Stimulated activated CD8-positive, alpha-beta memory T cell treated with anti-CD3 and anti-CD28 coated beads, Interleukin-12 subunit alpha, Interleukin-12 subunit beta, amount 100 ng/mL, for 4 hours (primary cell): ENCODE results near the gene ZNF292.
"Not testable (repeated sequence)": the region's sequence is repeated elsewhere in the genome, so short reads cannot be mapped to it uniquely, and the experiment has no call there.

Source experiments
- DNase-seq: peaks from one replicate; pipeline ENCODE4 v3.0.0-alpha.2; 2020; ENCODE audit warnings: low read depth

The ZNF292 gene

DNA sequence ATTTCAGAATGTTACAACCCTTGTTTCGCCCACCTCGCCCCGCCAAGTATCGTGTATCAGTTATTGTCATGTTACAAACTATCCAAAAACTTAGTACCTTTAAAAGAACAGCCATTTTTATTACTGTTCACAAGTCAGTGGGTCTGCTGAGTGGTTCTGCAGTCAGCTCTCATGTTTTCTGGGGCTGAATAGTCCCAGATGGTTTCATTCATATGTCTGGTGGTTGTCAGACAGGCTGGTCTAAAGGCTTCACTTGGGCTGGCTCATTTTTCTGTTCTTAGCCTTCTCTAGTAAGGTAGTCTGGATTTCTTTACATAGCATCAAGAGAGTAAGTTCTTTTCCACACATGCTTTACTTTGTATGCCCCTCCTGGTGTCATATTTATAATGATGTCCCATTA is 8.6 kb downstream of the ZNF292 start:
- DNase-seq, result no peak

DNA sequence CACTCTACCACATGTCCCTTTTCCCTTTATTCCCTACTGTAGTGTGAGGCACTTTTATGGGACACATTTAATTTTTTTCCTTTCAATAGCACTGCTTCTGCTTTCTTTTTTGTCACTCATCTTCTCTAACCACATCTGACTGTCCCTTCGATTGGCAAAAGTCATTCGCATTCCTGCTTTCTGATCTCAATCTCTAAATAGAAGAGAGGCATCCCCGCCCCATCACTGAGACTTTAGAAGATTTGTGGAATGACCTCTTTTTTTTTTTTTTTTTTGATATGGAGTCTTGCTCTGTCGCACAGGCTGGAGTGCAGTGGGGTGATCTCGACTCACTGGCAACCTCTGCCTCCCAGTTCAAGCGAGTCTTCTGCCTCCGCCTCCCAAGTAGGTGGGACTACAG is 9.1 kb downstream of the ZNF292 start:
- no peak for DNase-seq

GRCh38 chr6:87165185-87165584 is 9.8 kb downstream of the ZNF292 start:
- DNase-seq, result no peak

- no peak for DNase-seq
These were observed 16.7 kb downstream of the ZNF292 start for GRCh38 chr6:87171938-87172633.

DNA sequence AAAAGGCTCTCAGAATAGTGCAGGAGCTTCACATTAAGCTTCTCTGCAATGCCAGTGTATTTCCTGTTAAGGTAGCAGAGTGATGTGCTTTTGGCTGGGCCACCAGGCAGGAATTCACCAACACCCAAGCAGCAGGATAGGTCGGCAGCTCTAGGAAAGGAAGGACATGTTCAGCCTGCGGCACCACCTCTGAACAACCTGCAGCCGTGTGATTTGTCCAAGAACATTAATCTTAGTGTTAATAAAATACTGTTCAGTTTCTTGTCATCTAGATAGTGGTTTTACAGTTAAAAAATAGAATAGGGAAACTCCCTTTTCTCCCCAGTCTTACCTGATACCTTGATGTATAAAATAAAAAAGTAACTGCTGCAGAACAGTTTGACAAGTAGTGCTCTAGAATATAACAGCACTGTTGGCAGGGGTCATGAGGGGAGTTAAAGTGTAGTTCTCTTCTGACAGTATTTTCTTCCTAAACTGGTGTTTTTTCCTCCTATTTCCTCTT is 18.8 kb downstream of the ZNF292 start:
- no peak for DNase-seq

GRCh38 chr6:87176493-87176892 is 21.1 kb downstream of the ZNF292 start:
- no peak for DNase-seq

- DNase-seq, result no peak
These were observed 24.9 kb downstream of the ZNF292 start for GRCh38 chr6:87180105-87180728.

GRCh38 chr6:87181903-87182302 is 26.5 kb downstream of the ZNF292 start:
- DNase-seq, result no peak

GRCh38 chr6:87182321-87182720 is 27.0 kb downstream of the ZNF292 start:
- no peak for DNase-seq

GRCh38 chr6:87182940-87183339 is 27.6 kb downstream of the ZNF292 start:
- no peak for DNase-seq

DNA sequence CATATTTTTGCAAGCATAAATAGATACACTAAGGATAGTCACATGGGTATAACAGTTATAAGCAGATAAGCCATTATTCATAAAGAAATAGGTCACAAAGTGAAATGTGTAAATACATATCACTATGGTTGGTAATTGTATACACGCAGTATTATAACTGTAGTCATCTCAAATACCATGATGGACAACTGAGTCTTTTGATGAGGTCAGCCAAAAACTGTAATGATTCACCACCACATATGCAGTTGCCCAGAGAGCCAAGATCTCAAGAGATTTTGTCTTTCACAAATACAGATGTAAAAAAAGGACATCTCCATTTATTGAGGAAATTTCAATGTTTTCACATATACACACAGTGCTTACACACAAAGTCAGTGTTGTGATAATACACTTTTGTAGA is 28.3 kb downstream of the ZNF292 start:
- no peak for DNase-seq

- DNase-seq, result no peak
These were observed 29.4 kb downstream of the ZNF292 start for GRCh38 chr6:87184762-87185250.

DNA sequence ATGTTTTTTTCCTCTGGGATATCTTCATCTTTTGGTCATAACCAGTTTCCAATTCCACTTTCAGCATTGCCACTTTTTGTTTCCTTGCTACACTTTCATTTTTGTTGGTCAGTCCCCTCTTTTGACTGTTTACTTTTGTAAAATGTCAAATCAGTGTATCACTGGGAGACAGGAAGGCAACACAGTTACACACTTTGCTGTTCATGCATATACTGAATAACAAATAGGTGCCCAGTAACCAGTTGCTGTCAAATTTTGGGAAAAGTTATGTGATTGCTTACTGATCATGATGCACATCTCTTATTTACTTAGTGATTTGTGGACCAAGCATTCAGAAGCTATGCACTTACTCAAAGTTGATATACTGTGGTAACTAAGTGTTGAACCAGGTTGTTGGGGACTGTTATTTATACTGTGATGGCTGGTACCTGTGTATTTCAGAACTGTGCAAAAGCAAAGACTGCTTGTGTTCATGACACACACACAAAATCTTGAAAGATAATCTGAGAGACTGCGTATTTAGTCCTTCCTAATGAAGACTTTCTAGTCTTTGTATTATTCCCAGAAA is 41.0 kb downstream of the ZNF292 start:
- DNase-seq, result no peak

GRCh38 chr6:87197547-87197946 is 42.2 kb downstream of the ZNF292 start:
- DNase-seq, result no peak

- DNase-seq, result not testable (repeated sequence)
These were observed 42.9 kb downstream of the ZNF292 start for GRCh38 chr6:87198022-87198810.

DNA sequence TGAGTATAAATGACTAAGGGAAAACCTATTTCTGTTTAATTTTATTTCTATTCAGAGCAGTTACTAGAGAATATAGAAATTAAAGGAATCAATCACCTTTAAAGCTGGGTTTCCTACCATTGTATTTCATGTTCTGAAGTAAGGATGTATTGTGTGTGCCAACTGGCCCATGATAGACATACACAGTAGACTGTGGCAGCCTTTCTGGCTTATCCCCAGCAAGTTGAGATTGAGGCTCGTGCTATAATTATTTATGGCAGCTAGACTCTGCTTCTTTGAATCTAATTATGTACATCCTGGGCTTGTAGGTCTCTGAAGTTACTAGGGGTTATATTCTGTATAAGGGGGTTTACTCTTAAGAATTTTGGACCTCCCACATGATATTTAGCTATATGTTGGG is 44.4 kb downstream of the ZNF292 start:
- DNase-seq, result no peak

- DNase-seq, result no peak
These were observed 45.3 kb downstream of the ZNF292 start for GRCh38 chr6:87200469-87201175.

DNA sequence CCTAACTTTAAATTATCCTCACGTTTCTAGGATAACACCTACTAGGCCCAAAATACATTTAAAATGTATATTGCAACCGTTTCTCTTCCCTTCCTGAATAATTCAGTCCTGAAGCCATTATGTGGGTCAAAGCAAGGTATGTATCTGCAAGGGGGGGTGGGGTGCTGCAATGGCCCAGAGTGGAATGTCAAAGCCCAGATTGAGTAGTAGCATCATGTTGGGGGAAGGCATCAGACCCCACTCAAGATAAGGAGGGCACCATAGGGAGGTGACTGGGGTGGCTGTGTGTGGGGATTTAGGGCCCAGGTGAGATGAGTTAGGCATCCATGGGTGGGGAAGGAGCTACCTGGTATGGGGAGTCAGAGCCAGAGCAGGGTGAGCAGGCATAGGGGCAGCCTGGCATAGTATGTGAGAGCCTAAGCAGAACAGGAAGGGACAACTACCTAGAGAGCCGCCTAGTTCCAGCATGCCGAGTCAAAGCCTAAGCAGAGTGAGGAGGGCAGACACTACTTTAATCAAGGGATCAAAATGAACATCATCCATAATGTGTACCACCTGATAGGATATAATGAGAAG is 48.2 kb downstream of the ZNF292 start:
- DNase-seq, result no peak

GRCh38 chr6:87209812-87210211 is 54.4 kb downstream of the ZNF292 start:
- no peak for DNase-seq

GRCh38 chr6:87210979-87211378 is 55.6 kb downstream of the ZNF292 start:
- DNase-seq, result no peak

- DNase-seq, result no peak
These were observed 57.2 kb downstream of the ZNF292 start for GRCh38 chr6:87212596-87212995.
